NCI-H2029 treated with DMSO at 0.1 percent for 48 hours (cell line): ENCODE measurements around the gene NOMO2.
"Not testable (repeated sequence)": the region's sequence is repeated elsewhere in the genome, so short reads cannot be mapped to it uniquely, and the experiment has no call there.

Experiments used
- DNase-seq: peaks from one replicate; lab custom pipeline; 2025; lab: John Stamatoyannopoulos, UW

Gene NOMO2

DNA sequence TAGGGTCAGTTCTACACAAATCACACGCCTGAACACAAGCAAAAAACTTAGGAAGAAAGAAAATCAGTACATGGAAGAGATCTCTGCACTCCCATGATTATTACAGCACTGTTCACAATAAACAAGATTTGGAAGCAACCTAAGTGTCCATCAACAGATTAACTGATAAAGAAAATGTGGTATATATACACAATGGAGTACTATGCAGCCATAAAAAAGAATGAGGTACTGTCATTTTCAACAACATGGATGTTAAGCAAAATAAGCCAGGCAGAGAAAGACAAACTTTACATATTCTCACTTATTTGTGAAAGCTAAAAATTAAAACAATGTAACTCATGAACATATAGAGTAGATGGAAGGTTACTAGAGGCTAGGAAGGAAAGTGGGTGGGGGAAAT is 16.0 kb upstream of the NOMO2 start:
- DNase-seq: not testable (repeated sequence)

- not testable (repeated sequence) for DNase-seq
These were observed 14.0 kb upstream of the NOMO2 start for GRCh38 chr16:18575945-18576344.

DNA sequence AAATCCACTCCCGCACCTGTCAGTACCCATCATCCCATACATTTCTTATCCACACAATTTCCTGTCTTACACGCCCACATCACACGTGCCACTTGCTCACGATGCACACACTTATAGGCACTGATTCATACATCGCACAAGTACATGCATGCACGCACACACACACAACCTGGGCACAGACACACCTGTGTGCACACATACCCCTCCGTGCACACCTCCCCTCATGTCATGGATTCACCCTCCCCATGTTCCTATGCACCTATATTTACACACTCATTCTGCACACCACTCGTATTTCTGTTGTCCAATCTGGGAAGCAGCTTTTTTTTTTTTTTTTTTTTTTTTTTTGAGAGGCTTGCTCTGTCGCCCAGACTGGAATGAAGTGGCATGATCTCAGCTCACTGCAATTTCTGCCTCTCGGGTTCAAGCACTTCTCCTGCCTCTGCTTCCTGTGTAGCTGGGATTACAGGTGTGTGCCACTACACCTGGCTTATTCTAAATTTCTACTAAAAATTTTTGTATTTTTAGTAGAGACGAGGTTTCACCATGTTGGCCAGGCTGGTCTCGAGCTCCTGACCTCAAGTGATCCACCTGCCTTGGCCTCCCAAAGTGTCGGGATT is 13.5 kb upstream of the NOMO2 start:
- not testable (repeated sequence) for DNase-seq

- not testable (repeated sequence) for DNase-seq
These were observed 12.0 kb upstream of the NOMO2 start for GRCh38 chr16:18573887-18574286.

- not testable (repeated sequence) for DNase-seq
These were observed 11.1 kb upstream of the NOMO2 start for GRCh38 chr16:18572973-18573372.

DNA sequence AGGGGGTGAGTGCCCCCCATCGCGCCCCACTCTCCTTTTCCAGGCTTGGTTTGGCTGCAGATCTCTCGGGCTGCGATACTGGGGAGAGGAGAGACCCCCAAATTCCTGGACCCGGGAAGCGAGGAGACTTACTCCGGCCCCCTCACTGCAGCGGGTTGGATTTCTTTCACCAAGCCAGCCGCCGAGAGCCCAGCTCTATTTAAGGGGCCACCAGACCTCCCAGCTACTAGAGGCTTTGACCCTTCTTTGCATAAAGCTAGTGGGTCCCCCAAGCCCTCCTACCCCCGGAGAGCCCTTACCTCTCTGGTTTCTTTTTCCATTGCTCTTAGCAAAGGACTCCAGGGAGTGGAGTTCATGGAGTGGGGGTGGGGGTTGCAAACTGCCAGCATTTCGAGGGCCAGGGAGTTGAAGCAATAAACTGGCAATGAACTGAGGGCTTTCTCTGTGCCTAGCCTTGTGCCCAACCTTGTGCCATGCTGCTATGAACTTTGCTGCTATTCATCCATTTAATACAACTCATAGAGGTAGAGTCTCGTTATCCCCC is 9.5 kb upstream of the NOMO2 start:
- not testable (repeated sequence) for DNase-seq

- not testable (repeated sequence) for DNase-seq
These were observed 8.8 kb upstream of the NOMO2 start for GRCh38 chr16:18570529-18571306.

- DNase-seq: not testable (repeated sequence)
These were observed 1.3 kb downstream of the NOMO2 start for GRCh38 chr16:18560416-18561220.

DNA sequence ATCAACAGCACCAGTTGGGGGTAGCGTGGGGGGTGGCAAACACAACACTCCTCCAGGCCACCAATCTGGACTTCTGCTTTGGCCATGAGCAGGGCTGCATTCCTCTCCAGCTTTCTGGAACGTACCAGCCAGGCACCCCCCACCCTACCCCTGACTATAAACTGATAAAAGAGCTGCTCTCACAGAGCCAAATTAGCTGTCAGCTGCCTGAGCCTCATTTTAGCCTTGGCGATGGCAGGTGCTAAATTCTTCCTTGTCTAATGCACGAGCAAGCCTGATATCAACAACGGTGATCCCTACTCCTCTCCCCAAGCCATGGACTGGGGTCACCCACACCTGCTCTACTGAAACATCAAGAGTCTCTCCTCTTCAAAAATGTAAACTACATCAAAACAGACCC is 8.2 kb downstream of the NOMO2 start:
- not testable (repeated sequence) for DNase-seq

- DNase-seq: not testable (repeated sequence)
These were observed 14.5 kb downstream of the NOMO2 start for GRCh38 chr16:18547382-18547781.

- not testable (repeated sequence) for DNase-seq
These were observed 15.0 kb downstream of the NOMO2 start for GRCh38 chr16:18546853-18547252.

- not testable (repeated sequence) for DNase-seq
These were observed 17.4 kb downstream of the NOMO2 start for GRCh38 chr16:18544232-18545081.

DNA sequence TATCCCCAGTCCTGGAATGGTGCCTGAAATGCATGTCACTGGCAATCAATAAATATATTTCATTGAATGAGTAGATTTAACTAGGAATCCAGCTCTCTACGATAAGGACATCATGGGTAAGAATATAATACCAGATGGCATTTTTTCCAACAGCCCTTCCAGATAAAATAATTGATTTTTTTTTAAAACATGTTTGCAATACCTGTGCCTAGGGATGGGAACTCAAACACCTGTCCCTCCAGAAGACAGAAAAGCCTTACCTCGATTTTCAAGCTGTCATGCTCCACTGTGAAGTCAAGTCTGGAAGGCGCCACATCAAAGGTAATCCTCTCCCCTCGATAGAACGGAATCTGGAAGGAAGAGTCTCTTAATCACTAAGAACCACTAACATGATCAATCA is 20.0 kb downstream of the NOMO2 start:
- DNase-seq: not testable (repeated sequence)

GRCh38 chr16:18537004-18537403 is 24.9 kb downstream of the NOMO2 start:
- not testable (repeated sequence) for DNase-seq

DNA sequence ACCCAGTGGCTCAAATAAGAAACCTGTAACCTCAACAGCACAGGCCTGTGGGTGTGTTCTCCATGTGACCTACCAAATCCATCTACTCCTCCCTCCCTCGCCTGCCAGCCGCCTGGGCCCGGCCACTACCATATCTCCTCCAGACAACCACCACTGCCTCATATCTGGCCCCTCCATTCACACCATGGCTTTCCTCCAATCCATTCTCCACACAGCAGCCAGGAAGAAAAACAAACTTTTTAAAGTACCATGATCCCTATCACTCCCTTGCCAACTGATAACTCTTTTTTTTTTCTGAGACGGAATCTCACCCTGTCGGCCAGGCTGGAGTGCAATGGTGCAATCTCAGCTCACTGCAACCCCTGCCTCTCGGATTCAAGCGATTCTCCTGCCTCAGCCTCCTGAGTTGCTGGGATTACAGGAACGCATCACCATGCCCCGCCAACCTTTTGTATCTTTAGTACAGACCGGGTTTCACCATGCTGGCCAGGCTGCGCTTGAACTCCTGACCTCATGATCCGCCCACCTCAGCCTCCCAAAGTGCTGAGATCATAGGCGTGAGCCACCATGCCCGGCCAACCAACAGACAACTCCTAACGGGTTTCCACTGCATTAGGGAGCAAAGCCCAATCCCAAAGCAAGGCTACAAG is 26.3 kb downstream of the NOMO2 start:
- DNase-seq: not testable (repeated sequence)

GRCh38 chr16:18534308-18534707 is 27.6 kb downstream of the NOMO2 start:
- DNase-seq: not testable (repeated sequence)

GRCh38 chr16:18531323-18531722 is 30.6 kb downstream of the NOMO2 start:
- not testable (repeated sequence) for DNase-seq

- DNase-seq: not testable (repeated sequence)
These were observed 31.6 kb downstream of the NOMO2 start for GRCh38 chr16:18530329-18530728.

DNA sequence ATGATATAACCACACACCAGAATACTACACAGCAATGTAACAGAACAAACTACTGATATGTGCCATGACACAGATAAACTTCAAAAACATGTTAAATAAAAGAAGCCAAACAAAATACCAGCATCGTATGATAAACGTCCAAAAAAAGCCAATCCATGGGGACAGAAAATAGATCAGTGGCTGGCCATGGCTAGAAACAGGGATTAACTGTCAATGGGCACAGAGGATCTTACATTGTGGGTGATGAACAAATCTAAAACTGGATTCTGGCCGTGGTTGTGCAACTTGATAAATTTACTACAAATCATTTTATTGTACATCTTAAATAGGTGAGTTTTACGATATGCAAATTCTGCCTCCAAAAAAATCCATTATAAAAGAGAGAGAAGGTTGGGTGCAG is 35.4 kb downstream of the NOMO2 start:
- not testable (repeated sequence) for DNase-seq

GRCh38 chr16:18525882-18526482 is 35.9 kb downstream of the NOMO2 start:
- DNase-seq: not testable (repeated sequence)
